Cardiac ventricle fibroblast (primary cell): Measurements from ENCODE around the gene PRDM10. TPM values are rescaled to one million over a fixed set of nuclear protein-coding genes. Genes with fewer than 3 reads are reported as not detected.

Source experiments
- total RNA-seq: library from RNA; depleted of rRNA; stranded (reverse); fragments of >200 nt; gene quantifications from 2 replicates; pipeline ENCODE4 v1.2.3, GENCODE V29; 2015

Gene PRDM10
- total RNA-seq, result 3.4 and 4.0 TPM in 2 replicates

GRCh38 chr11:130002352-130002845 is at the start of gene PRDM10:
Gene PRDM10 (minus strand): TSS chr11:130002835. CDS start chr11:129960964, 41,871 bp downstream.

GRCh38 chr11:129895126-129896041 is 107.3 kb downstream of the PRDM10 start, which contains the start of gene NFRKB:
Gene NFRKB (minus strand): TSS chr11:129895578. CDS start chr11:129892849, 2,729 bp downstream.

Other genes with a start within 250 kb of the PRDM10 start
- not detected in 2 replicates for gene TMEM45B, start 187.0 kb downstream of the PRDM10 start, total RNA-seq
- 10.2 and 18.7 TPM in 2 replicates for gene NFRKB, start 107.3 kb downstream of the PRDM10 start, total RNA-seq
- gene APLP2, start 67.1 kb upstream of the PRDM10 start, total RNA-seq, result 503 and 525 TPM in 2 replicates
- not detected in 2 replicates for gene ST14, start 156.9 kb upstream of the PRDM10 start, total RNA-seq